ENCODE measurements around the gene C1R.

- TF ChIP-seq CTCF (IDR thresholded peaks at IDR 0.05) = no peak
- no peak for TF ChIP-seq POLR2A (IDR thresholded peaks at IDR 0.05)
These were observed 57.8 kb downstream of the C1R start for GRCh38 chr12:7034464-7034863.

Measured in heart left ventricle (tissue), 13 donors.